GM21447 (cell line): ENCODE measurements around the gene CASQ2.

Source experiments
- ATAC-seq: cut with Tn5 transposase; IDR thresholded peaks from one replicate; pipeline ENCODE4 v1.9.1; 2021; ENCODE audit not compliant: unreplicated experiment

Gene CASQ2

GRCh38 chr1:115668579-115668978 is 99.9 kb downstream of the CASQ2 start:
- ATAC-seq = no peak

- no peak for ATAC-seq
Measured at GRCh38 chr1:115666702-115667101, 101.8 kb downstream of the CASQ2 start.

GRCh38 chr1:115666206-115666605 is 102.3 kb downstream of the CASQ2 start:
- ATAC-seq = no peak

GRCh38 chr1:115665319-115666096 is 103.0 kb downstream of the CASQ2 start:
- ATAC-seq = no peak

- ATAC-seq = no peak
Measured at GRCh38 chr1:115661157-115661556, 107.4 kb downstream of the CASQ2 start.

GRCh38 chr1:115660151-115660550 is 108.4 kb downstream of the CASQ2 start:
- ATAC-seq = no peak

GRCh38 chr1:115658646-115659045 is 109.9 kb downstream of the CASQ2 start:
- ATAC-seq = no peak

- ATAC-seq = no peak
Measured at GRCh38 chr1:115656461-115657077, 111.9 kb downstream of the CASQ2 start.

GRCh38 chr1:115655916-115656315 is 112.6 kb downstream of the CASQ2 start:
- no peak for ATAC-seq

- ATAC-seq = no peak
Measured at GRCh38 chr1:115655306-115655663, 113.2 kb downstream of the CASQ2 start.

GRCh38 chr1:115654663-115655305 is 113.7 kb downstream of the CASQ2 start:
- no peak for ATAC-seq

- no peak for ATAC-seq
Measured at GRCh38 chr1:115654125-115654524, 114.4 kb downstream of the CASQ2 start.

GRCh38 chr1:115652236-115652788 is 116.2 kb downstream of the CASQ2 start:
- no peak for ATAC-seq

GRCh38 chr1:115651391-115651790 is 117.1 kb downstream of the CASQ2 start:
- no peak for ATAC-seq

- ATAC-seq = no peak
Measured at GRCh38 chr1:115650961-115651360, 117.6 kb downstream of the CASQ2 start.
